Ovary (tissue), 3 donors: ENCODE data around the gene ACAD11.

Experiments used
- POLR2A ChIP-seq: fragments of 450-650 bp; IDR thresholded peaks from one replicate; pipeline ENCODE4 v1.6.1; 2017; ENCODE audit warnings: antibody characterized with exemption, mild to moderate bottlenecking, moderate library complexity
- TF ChIP-seq, protein P1 (sequence below), 3 donors: fragments of 450-650 bp in 2 of 3; fragments of 200-600 bp in 1 of 3; IDR thresholded peaks; one replicate each; pipeline versions ENCODE4 v1.5.1 to v1.8.0; 2016 to 2022; ENCODE audit warnings: antibody characterized with exemption in 3 of 3, mild to moderate bottlenecking in 1 of 3
- donor health status: DM: no; HTN: no; CAD: no.

DNA sequence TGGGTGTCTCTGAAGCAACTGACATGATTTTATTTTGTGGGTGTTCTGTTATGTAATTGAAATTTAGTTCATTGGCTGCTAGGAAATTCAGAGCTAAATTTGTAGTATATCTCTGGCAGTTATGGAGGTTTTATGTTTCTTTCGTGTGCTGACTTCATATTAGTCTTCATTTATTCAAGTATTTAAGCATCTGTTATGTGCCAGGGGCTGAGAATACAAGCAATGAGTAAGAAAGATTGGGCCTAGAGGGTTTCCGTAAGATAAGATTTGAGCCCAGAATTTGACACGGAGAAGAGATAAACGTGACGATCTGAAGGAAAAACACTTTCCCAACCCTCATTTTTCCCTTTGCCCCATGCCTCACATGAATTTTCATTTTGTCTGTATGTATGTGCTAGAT lies 137.7 kb downstream of the ACAD11 start:
- TF ChIP-seq, protein P1, sequence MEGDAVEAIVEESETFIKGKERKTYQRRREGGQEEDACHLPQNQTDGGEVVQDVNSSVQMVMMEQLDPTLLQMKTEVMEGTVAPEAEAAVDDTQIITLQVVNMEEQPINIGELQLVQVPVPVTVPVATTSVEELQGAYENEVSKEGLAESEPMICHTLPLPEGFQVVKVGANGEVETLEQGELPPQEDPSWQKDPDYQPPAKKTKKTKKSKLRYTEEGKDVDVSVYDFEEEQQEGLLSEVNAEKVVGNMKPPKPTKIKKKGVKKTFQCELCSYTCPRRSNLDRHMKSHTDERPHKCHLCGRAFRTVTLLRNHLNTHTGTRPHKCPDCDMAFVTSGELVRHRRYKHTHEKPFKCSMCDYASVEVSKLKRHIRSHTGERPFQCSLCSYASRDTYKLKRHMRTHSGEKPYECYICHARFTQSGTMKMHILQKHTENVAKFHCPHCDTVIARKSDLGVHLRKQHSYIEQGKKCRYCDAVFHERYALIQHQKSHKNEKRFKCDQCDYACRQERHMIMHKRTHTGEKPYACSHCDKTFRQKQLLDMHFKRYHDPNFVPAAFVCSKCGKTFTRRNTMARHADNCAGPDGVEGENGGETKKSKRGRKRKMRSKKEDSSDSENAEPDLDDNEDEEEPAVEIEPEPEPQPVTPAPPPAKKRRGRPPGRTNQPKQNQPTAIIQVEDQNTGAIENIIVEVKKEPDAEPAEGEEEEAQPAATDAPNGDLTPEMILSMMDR (IDR thresholded peaks at IDR 0.05), result no peak
- TF ChIP-seq POLR2A, result no peak
